Stomach (tissue), 4 donors: ENCODE measurements around the gene MYH16.

Experiments
- CTCF ChIP-seq, 7 experiments: fragments of 450-650 bp in 4 of 7; fragments of 200-600 bp in 3 of 7; sonication (generic) in 3 of 7; IDR thresholded peaks; one replicate each; pipeline ENCODE4 v1.5.1; 2016 to 2019; ENCODE audit warnings: antibody characterized with exemption in 7 of 7, control low read depth in 2 of 7, mild to moderate bottlenecking in 1 of 7
- POLR2A ChIP-seq, 4 donors: fragments of 450-650 bp; IDR thresholded peaks; one replicate each; pipeline ENCODE4 v1.6.1; 2016; ENCODE audit warnings: antibody characterized with exemption in 4 of 4, control low read depth in 2 of 4, mild to moderate bottlenecking in 1 of 4, moderate library complexity in 1 of 4

- no peak for TF ChIP-seq CTCF (IDR thresholded peaks at IDR 0.05)
- TF ChIP-seq POLR2A (IDR thresholded peaks at IDR 0.05) = no peak
These were observed 30.0 kb upstream of the MYH16 start for GRCh38 chr7:99242682-99243081.
